ENCODE data around the gene LSMEM2.

LSMEM2 gene

GRCh38 chr3:50323614-50324199 lies 44.8 kb downstream of the LSMEM2 start:
- no peak overlapping the region for H3K4me3 ChIP-seq (ENCODE audit: low read depth, low read length)
- DNase-seq (ENCODE audit: low read depth), result no peak
- TF ChIP-seq, protein P1, sequence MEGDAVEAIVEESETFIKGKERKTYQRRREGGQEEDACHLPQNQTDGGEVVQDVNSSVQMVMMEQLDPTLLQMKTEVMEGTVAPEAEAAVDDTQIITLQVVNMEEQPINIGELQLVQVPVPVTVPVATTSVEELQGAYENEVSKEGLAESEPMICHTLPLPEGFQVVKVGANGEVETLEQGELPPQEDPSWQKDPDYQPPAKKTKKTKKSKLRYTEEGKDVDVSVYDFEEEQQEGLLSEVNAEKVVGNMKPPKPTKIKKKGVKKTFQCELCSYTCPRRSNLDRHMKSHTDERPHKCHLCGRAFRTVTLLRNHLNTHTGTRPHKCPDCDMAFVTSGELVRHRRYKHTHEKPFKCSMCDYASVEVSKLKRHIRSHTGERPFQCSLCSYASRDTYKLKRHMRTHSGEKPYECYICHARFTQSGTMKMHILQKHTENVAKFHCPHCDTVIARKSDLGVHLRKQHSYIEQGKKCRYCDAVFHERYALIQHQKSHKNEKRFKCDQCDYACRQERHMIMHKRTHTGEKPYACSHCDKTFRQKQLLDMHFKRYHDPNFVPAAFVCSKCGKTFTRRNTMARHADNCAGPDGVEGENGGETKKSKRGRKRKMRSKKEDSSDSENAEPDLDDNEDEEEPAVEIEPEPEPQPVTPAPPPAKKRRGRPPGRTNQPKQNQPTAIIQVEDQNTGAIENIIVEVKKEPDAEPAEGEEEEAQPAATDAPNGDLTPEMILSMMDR (IDR thresholded peaks at IDR 0.05; ENCODE audit: low read depth, low read length, missing control alignments), result no peak

GRCh38 chr3:50324351-50325112 lies 45.6 kb downstream of the LSMEM2 start:
- H3K4me3 ChIP-seq (ENCODE audit: low read depth, low read length), result no peak overlapping the region
- no peak for DNase-seq (ENCODE audit: low read depth)
- TF ChIP-seq, protein P1 (IDR thresholded peaks at IDR 0.05; ENCODE audit: low read depth, low read length, missing control alignments), result peak; percentile 81

- TF ChIP-seq, protein P1 (IDR thresholded peaks at IDR 0.05; ENCODE audit: low read depth, low read length, missing control alignments), result no peak
Measured at GRCh38 chr3:50325113-50325480, 46.2 kb downstream of the LSMEM2 start.

GRCh38 chr3:50325497-50326181 lies 46.8 kb downstream of the LSMEM2 start:
- no peak overlapping the region for H3K4me3 ChIP-seq (ENCODE audit: low read depth, low read length)
- no peak for DNase-seq (ENCODE audit: low read depth)
- TF ChIP-seq, protein P1 (IDR thresholded peaks at IDR 0.05; ENCODE audit: low read depth, low read length, missing control alignments), result no peak

More at GRCh38 chr3:50325113-50325480, 46.2 kb downstream of the LSMEM2 start:
- no peak overlapping the region for H3K4me3 ChIP-seq (ENCODE audit: low read depth, low read length)
- DNase-seq (ENCODE audit: low read depth), result no peak

- TF ChIP-seq, protein P1 (IDR thresholded peaks at IDR 0.05; ENCODE audit: low read depth, low read length, missing control alignments), result no peak
- no peak overlapping the region for H3K4me3 ChIP-seq (ENCODE audit: low read depth, low read length)
- DNase-seq (ENCODE audit: low read depth), result no peak
Measured at GRCh38 chr3:50326182-50326541, 47.3 kb downstream of the LSMEM2 start.

DNA sequence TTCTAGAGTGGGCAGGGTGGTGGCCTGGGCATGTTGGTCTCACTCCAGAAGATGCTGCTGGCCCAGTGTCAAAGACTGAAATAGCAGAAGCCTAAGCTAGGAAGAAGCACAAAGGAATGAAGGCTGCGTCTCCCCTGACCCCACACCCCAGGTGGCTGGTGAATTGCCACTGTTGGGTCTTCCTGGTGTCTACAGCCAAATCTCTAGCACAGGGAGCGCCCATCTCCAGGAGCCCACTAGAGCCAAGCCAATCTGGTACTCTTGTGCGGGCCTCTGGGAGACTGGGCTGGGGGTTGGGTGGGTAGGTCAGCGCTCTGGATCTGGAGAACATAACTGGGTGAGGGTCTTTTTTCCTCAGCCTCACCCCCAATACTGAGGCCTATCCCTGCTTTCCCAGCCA lies 48.2 kb downstream of the LSMEM2 start:
- no peak for DNase-seq (ENCODE audit: low read depth)
- TF ChIP-seq, protein P1 (IDR thresholded peaks at IDR 0.05; ENCODE audit: low read depth, low read length, missing control alignments), result no peak
- H3K4me3 ChIP-seq (ENCODE audit: low read depth, low read length), result peak overlapping the region; percentile 89
